Occipital lobe (tissue), 2 donors: ENCODE data around the gene PARVA. TPM values are rescaled to one million over a fixed set of nuclear protein-coding genes. Genes with fewer than 3 reads are reported as not detected.

Experiments used
- DNase-seq: peaks from one replicate; lab custom pipeline; 2025; lab: John Stamatoyannopoulos, UW
- total RNA-seq: library from RNA; depleted of rRNA; stranded (reverse); fragments of >200 nt; gene quantifications from one replicate; pipeline ENCODE4 v1.2.3, GENCODE V29; 2014

Gene PARVA
- total RNA-seq, 1 donor from 2014 or later: 5.6 TPM

- DNase-seq: no peak
Observed at GRCh38 chr11:12403122-12403996, 26.0 kb downstream of the PARVA start.

GRCh38 chr11:12403997-12404350 lies 26.6 kb downstream of the PARVA start:
- DNase-seq: no peak

DNA sequence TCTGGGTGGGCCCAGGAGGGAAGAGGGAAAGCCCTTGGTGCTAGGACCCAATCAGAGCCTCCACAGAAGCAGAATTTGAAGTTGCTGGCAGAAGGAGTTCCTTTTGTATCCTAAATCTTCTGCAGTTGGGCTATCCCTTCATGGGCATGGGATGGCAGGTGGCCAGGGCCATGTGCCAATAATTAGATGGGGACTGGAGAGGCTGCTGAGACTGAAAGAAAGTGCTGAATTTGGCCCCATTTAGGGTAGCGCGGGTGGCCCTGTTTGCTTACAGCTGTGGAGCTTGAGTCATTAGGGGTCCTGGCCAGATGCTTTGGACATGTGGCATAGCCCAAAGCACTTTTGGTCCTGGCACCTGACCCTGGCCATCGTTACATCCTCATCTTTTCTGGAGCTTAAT lies 27.1 kb downstream of the PARVA start:
- DNase-seq: no peak

DNA sequence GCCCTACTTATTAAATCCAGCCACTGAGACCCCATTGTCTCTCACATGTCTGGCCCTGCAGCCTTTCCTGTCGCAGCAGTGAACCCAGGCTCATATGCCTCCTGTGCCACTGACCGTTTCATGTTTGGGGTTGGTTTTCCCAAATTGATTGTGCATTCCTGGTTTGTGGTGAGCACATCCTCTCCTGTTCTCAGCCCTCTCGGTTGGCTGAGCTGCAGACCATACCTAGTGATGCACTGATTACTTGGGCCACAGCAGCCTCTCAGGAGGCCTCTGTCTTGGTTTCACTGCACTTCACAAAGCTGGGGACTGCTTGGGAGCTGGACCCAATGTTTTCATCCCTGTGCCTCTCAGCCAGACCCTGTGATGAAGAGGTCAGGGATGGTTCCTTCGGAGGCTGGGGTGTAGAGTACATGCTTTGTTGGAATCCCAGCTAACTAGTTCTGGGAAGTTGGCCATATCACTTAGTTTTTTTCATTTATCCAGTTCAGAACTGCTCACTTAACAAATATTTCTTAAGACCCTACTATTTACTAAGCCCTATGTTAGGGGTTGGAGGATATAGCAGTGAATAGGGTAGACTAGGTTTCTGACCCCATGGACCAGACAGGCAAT lies 30.9 kb downstream of the PARVA start:
- DNase-seq: no peak

- DNase-seq: no peak
Observed at GRCh38 chr11:12409621-12410005, 32.2 kb downstream of the PARVA start.

DNA sequence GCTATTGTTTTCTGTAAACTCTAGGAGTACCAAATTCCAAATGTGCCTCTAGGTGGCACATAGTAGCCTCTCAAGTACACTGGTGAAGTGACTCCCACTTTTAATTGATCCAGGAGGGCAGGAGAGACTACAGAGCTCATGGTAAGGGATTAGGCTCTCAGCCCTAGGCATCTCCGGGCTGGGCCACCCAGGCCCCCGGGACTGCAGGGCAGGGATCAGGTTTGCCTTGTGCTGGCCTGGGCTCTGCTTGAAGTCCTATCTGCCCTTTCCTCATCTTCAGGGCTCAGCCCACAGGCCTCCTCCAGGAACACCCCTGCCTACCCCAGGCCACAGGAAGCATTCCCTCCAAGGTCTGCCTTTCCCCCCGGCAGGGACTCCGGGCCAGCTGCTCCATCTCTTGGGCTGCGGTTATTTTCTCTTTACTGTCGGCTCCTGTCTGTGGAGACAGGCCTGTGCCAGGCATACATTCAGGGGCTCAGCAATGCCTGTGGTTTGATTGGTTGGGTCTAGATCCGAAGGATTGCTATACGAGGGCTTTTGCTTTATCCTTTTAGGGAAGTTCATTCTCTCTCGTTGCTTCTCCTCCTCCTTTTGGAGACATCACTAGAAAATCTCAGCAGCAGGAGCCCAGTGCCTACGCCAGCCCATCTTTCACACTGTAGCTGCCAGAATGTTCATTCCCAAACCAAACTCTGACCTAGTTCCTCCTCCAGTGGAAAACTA lies 32.8 kb downstream of the PARVA start:
- peak; percentile 38 for DNase-seq

- DNase-seq: no peak
Observed at GRCh38 chr11:12411393-12411792, 34.0 kb downstream of the PARVA start.

- no peak for DNase-seq
Observed at GRCh38 chr11:12411806-12412727, 34.7 kb downstream of the PARVA start.

DNA sequence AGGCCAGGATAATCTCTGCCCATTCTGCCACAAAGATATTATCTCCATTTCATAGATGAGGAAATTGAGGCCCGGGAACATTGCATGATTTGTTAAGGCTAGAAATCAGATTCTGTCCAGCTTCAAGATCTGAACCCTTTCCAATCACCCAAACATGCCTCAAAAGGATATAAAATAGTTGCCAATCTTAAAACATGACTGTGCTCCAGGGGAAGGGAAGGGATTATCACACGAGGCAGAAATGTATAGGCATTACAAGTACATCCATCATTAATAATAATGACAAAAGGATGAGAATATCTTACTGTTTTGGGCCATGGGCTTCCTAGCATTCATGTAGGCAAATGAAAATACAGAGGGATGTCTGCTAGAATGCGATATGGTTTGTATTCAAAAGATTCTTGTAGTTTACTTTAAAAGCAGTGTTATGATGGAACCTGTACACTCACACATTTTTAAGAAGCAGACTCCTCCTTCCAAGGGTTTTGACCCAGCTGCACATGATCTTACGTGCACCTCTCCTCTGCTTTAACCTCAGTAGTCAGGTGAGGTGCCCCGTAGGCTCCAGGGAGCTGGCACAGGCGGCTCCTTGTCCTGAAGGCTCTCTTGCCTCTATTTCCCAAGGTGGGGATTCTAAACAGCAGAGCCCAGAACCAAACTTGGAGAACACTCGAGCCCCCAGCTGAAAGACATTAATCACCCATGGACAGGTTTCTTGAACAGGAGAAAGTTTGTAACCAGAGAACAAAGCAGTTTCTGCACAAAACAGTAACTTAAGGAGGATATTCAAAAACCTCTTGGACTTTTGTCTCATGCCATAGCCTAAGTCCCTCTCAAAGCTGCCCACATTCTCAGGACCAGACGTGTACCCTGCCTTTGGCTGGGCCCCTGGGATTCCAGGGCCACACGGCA lies 36.0 kb downstream of the PARVA start:
- no peak for DNase-seq

GRCh38 chr11:12414611-12415010 lies 37.2 kb downstream of the PARVA start:
- no peak for DNase-seq

- DNase-seq: no peak
Observed at GRCh38 chr11:12415342-12415966, 38.1 kb downstream of the PARVA start.

DNA sequence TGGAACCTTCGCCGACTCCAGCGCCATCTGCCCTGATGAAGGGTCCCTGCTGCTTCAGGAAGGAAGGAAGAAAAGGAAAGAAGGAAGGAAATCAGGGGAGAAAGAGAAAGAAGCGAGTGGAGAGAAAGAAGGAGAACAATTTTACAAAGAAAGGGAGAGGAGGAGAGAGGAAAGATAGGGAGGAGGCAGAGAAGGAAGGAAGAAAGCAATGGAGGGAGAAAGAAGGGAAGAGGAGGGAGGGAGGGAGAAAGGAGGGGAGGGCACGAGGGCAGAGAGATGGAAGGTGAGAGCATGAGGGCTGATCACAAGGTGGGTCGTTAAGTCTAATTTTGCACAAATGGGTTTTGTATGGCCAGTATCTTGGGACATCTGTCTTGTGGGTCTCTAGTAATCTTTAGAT lies 39.2 kb downstream of the PARVA start:
- no peak for DNase-seq

DNA sequence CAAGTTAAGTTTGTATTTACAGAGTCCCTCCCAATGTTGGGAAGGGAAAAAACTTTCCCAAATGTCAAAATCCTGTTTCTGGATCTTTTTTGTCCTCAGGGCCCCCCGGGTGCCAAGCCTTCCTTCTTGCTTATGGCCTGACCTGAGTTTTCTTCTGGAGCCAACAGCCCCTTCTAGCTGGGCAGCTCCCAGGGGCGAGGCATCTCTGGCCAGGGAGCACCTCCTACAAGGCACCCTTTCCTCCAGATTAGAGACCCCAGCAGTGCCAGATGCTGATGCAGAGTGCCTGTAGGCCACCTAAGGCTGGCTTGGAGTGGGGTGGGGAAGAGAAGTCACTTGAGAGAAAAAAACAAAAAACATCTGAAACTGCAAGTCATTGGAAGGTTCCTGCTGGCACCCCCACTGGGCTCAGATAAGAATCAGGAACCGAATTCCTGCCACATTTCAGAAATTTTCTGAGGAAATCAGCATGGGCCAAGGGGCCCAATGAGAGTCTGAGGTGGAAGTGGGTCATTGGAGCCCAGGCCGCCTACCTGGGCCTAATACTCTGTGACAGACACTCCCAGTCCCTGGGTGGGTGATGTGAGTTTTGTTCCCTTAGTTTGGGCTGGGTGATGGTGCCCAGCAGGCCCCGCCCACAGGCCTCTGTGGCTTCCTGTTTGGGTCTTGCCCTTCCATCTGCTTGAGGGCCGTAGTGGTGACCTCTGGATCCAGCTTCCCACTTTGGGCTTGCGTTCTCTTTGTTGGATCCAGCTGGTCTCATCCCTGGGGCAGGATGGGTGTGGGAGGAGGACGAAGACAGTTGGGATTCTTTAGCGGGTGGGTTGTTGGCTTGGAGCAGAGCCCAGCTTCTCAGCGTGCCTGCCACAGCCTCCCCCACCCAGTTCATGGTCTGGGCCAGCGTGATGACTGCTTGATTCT lies 40.6 kb downstream of the PARVA start:
- no peak for DNase-seq

- DNase-seq: no peak
Observed at GRCh38 chr11:12420040-12420439, 42.7 kb downstream of the PARVA start.

GRCh38 chr11:12420706-12421105 lies 43.3 kb downstream of the PARVA start:
- no peak for DNase-seq

DNA sequence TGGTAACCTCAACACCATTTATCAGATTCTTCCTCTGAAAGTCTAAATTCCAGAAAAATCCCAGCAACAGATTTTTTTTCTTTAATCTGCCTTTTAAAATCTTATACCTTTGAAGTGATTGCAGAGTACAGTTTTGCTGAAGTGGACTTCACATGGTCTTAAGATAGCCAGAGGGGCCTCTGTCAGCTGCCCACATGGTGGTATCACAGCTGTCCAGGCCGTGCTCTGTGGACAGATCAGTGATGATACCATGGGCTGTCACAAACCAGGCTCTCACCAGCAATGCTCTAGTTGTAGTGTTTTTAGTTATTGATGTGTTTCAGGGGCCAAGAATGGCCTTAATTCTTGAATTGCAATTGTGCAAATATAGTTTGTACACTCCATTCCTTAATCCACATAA lies 44.0 kb downstream of the PARVA start:
- no peak for DNase-seq

- DNase-seq: no peak
Observed at GRCh38 chr11:12426176-12426575, 48.8 kb downstream of the PARVA start.

GRCh38 chr11:12429155-12429554 lies 51.8 kb downstream of the PARVA start:
- DNase-seq: no peak

DNA sequence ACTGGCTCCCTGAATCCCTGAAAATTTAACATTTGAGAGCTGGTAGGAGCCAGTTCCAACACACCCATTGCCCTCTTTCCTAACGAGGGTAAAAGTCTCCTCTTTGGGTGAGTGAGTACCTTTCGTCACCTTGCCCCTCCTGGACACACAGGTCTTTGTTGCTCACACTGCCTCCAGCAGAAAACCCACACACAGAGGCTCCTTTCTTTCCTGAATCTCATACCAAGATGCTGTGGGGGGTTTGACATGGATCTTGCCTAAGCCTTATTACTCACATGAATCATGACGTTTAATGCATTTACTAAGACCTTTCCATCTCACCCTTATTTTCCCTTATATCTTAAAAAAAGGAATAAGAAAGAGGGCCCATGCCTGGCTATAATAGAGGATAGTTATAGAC lies 53.0 kb downstream of the PARVA start:
- no peak for DNase-seq
